Measurements from ENCODE around the gene HES7. TPM values are rescaled to one million over a fixed set of nuclear protein-coding genes. Genes with fewer than 3 reads are reported as not detected.

HES7 gene
- total and polyA plus RNA-seq, 2 donors, result 0.75 TPM; not detected in 1

DNA sequence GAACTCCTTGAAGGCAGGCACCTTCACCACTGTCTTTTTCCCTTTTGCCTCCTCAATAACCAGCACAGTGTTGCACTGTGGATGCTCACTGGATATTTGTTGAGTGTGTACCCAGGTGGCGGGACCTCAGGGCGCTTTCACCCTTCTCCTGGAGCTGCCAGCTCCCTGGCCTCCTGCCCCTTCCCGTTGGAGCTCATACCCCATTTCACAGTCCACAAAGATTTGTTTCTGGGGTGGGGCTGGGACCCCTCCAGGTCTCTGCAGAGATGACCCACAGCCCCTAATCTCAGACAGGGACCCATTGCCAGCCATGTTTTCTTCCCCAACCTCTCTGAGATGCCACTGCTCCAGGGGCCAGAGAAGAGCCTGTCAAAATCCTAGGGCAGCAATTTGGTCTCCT is 48.8 kb downstream of the HES7 start:
- H3K9me3 ChIP-seq (ENCODE audit: control insufficient read depth in 2 of 2, insufficient read depth in 1 of 2, low read length in 1 of 2), result peaks cover 1 to 4% of the 10 kb centered on the region in 2 donors
- 96% methylated on average over 3 of the region's 3 CpGs for WGBS
- DNase-seq (ENCODE audit: low read depth in 6 of 9, low spot score in 9 of 9), result no peak
- H3K36me3 ChIP-seq (ENCODE audit: control insufficient read depth in 2 of 2, insufficient read depth in 2 of 2, low read length in 1 of 2), result no peaks in the 10 kb centered on the region
- H3K4me3 ChIP-seq (ENCODE audit: low read length in 2 of 2), result no peak overlapping the region
- no peak overlapping the region for H3K27ac ChIP-seq (ENCODE audit: low read depth in 1 of 2, low read length in 1 of 2)
- peaks cover 44 to 98% of the 10 kb centered on the region in 2 donors for H3K27me3 ChIP-seq (ENCODE audit: control insufficient read depth in 2 of 2, insufficient read depth in 1 of 2, low read length in 1 of 2)
- peaks cover 13 to 28% of the 10 kb centered on the region in 2 donors for H3K4me1 ChIP-seq (ENCODE audit: control insufficient read depth in 2 of 2, insufficient read depth in 2 of 2, low read length in 2 of 2)

GRCh38 chr17:8074554-8074953 is 49.4 kb downstream of the HES7 start:
- Histone ChIP-seq H3K36me3 (ENCODE audit: control insufficient read depth in 2 of 2, insufficient read depth in 2 of 2, low read length in 1 of 2) (no peaks in the 10 kb centered on the region), H3K4me1 (ENCODE audit: control insufficient read depth in 2 of 2, insufficient read depth in 2 of 2, low read length in 2 of 2) (peaks cover 13 to 24% of the 10 kb centered on the region in 2 donors), H3K4me3 (ENCODE audit: low read length in 2 of 2) (no peak overlapping the region), H3K9me3 (ENCODE audit: control insufficient read depth in 2 of 2, insufficient read depth in 1 of 2, low read length in 1 of 2) (peaks cover 1 to 3% of the 10 kb centered on the region in 2 donors), H3K27ac (ENCODE audit: low read depth in 1 of 2, low read length in 1 of 2) (no peak overlapping the region), H3K27me3 (ENCODE audit: control insufficient read depth in 2 of 2, insufficient read depth in 1 of 2, low read length in 1 of 2) (peaks cover 44 to 95% of the 10 kb centered on the region in 2 donors)
- DNase-seq (ENCODE audit: low read depth in 6 of 9, low spot score in 9 of 9), result no peak
- WGBS, result 79% methylated on average over 7 of the region's 7 CpGs

- Histone ChIP-seq H3K4me3 (ENCODE audit: low read length in 2 of 2) (no peak overlapping the region), H3K4me1 (ENCODE audit: control insufficient read depth in 2 of 2, insufficient read depth in 2 of 2, low read length in 2 of 2) (peaks cover 13 to 18% of the 10 kb centered on the region in 2 donors), H3K36me3 (ENCODE audit: control insufficient read depth in 2 of 2, insufficient read depth in 2 of 2, low read length in 1 of 2) (no peaks in the 10 kb centered on the region), H3K27me3 (ENCODE audit: control insufficient read depth in 2 of 2, insufficient read depth in 1 of 2, low read length in 1 of 2) (peaks cover 46 to 95% of the 10 kb centered on the region in 2 donors), H3K9me3 (ENCODE audit: control insufficient read depth in 2 of 2, insufficient read depth in 1 of 2, low read length in 1 of 2) (peaks cover 1 to 3% of the 10 kb centered on the region in 2 donors), H3K27ac (ENCODE audit: low read depth in 1 of 2, low read length in 1 of 2) (no peak overlapping the region)
- DNase-seq (ENCODE audit: low read depth in 6 of 9, low spot score in 9 of 9), result peak; percentile 29 to 79 (median 52)
- WGBS, result 8% methylated on average over 28 of the region's 28 CpGs
These were observed 50.0 kb downstream of the HES7 start for GRCh38 chr17:8073627-8074484.

DNA sequence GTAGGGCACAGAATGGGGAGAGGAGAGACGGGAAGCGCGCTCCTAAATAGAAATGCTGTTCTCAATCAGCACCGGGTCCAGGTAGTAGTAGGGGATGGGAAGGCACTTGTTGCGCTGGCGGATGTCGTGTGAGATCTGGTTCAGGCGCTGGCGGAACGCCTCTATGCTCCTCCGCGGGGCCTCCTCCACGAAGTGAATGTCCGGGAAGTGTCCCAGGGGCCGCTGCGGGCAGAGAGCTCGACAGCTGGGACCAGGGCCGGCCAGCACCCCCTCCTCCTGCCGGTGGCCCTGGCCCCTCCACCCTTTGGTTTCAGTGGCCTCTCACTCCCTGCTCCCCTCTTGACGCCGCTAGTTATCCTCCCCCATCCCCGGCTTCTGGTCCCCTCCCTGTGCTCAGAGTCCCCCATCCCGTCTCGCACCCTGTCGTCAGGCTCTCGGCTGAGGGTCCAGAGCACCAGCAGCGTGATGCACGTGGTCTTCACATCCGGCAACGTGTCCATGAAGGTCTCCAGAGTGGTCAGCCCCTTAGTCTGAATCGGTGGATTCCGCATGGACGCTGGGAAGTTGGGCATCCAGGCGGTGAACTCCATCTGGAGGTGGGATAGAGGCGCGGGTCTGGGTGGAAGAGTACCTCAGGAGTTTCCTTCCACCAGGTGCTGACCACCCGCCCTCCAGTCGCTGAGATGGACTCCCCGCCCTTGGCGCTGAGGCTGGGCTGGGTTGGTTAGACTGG is 51.0 kb downstream of the HES7 start:
- Histone ChIP-seq H3K27me3 (ENCODE audit: control insufficient read depth in 2 of 2, insufficient read depth in 1 of 2, low read length in 1 of 2) (peaks cover 44 to 93% of the 10 kb centered on the region in 2 donors), H3K4me3 (ENCODE audit: low read length in 2 of 2) (no peak overlapping the region), H3K4me1 (ENCODE audit: control insufficient read depth in 2 of 2, insufficient read depth in 2 of 2, low read length in 2 of 2) (peaks cover 13 to 18% of the 10 kb centered on the region in 2 donors), H3K9me3 (ENCODE audit: control insufficient read depth in 2 of 2, insufficient read depth in 1 of 2, low read length in 1 of 2) (peaks cover 1 to 3% of the 10 kb centered on the region in 2 donors), H3K36me3 (ENCODE audit: control insufficient read depth in 2 of 2, insufficient read depth in 2 of 2, low read length in 1 of 2) (no peaks in the 10 kb centered on the region), H3K27ac (ENCODE audit: low read depth in 1 of 2, low read length in 1 of 2) (no peak overlapping the region)
- WGBS, result 6% methylated on average over 40 of the region's 40 CpGs
- peak in 1 of 9 donors; percentile 37 for DNase-seq (ENCODE audit: low read depth in 6 of 9, low spot score in 9 of 9)

GRCh38 chr17:8072341-8072728 is 51.6 kb downstream of the HES7 start:
- H3K36me3 ChIP-seq (ENCODE audit: control insufficient read depth in 2 of 2, insufficient read depth in 2 of 2, low read length in 1 of 2), result no peaks in the 10 kb centered on the region
- H3K4me1 ChIP-seq (ENCODE audit: control insufficient read depth in 2 of 2, insufficient read depth in 2 of 2, low read length in 2 of 2), result peaks cover 13 to 18% of the 10 kb centered on the region in 2 donors
- H3K27ac ChIP-seq (ENCODE audit: low read depth in 1 of 2, low read length in 1 of 2), result no peak overlapping the region
- H3K27me3 ChIP-seq (ENCODE audit: control insufficient read depth in 2 of 2, insufficient read depth in 1 of 2, low read length in 1 of 2), result peaks cover 44 to 93% of the 10 kb centered on the region in 2 donors
- peak overlapping the region in 1 of 2 donors; percentile 6 for H3K4me3 ChIP-seq (ENCODE audit: low read length in 2 of 2)
- DNase-seq (ENCODE audit: low read depth in 6 of 9, low spot score in 9 of 9), result no peak
- peaks cover 1 to 3% of the 10 kb centered on the region in 2 donors for H3K9me3 ChIP-seq (ENCODE audit: control insufficient read depth in 2 of 2, insufficient read depth in 1 of 2, low read length in 1 of 2)
- 7% methylated on average over 28 of the region's 28 CpGs for WGBS

- peaks cover 44 to 93% of the 10 kb centered on the region in 2 donors for H3K27me3 ChIP-seq (ENCODE audit: control insufficient read depth in 2 of 2, insufficient read depth in 1 of 2, low read length in 1 of 2)
- H3K9me3 ChIP-seq (ENCODE audit: control insufficient read depth in 2 of 2, insufficient read depth in 1 of 2, low read length in 1 of 2), result peaks cover 1 to 3% of the 10 kb centered on the region in 2 donors
- H3K36me3 ChIP-seq (ENCODE audit: control insufficient read depth in 2 of 2, insufficient read depth in 2 of 2, low read length in 1 of 2), result no peaks in the 10 kb centered on the region
- peaks cover 13 to 18% of the 10 kb centered on the region in 2 donors for H3K4me1 ChIP-seq (ENCODE audit: control insufficient read depth in 2 of 2, insufficient read depth in 2 of 2, low read length in 2 of 2)
- DNase-seq (ENCODE audit: low read depth in 6 of 9, low spot score in 9 of 9), result no peak
- no peak overlapping the region for H3K27ac ChIP-seq (ENCODE audit: low read depth in 1 of 2, low read length in 1 of 2)
- 91% methylated on average over 12 of the region's 12 CpGs for whole genome bisulfite sequencing
- no peak overlapping the region for H3K4me3 ChIP-seq (ENCODE audit: low read length in 2 of 2)
These were observed 52.4 kb downstream of the HES7 start for GRCh38 chr17:8071496-8071895.

Other genes with a start within 250 kb of the HES7 start
- 69.5 TPM for gene CHD3, start 235.3 kb downstream of the HES7 start, total RNA-seq
- 119 TPM for gene CHD3, start 235.3 kb downstream of the HES7 start, polyA plus RNA-seq
- 2.7 TPM for gene RNF227, start 207.8 kb downstream of the HES7 start, total RNA-seq
- gene RNF227, start 207.8 kb downstream of the HES7 start, polyA plus RNA-seq, result 5.8 TPM
- 1.2 TPM for gene KCNAB3, start 194.2 kb downstream of the HES7 start, total RNA-seq
- gene KCNAB3, start 194.2 kb downstream of the HES7 start, polyA plus RNA-seq, result 8.9 TPM
- gene TRAPPC1, start 192.2 kb downstream of the HES7 start, total RNA-seq, result 29.0 TPM
- gene TRAPPC1, start 192.2 kb downstream of the HES7 start, polyA plus RNA-seq, result 137 TPM
- 18.9 TPM for gene CNTROB, start 191.9 kb downstream of the HES7 start, total RNA-seq
- gene CNTROB, start 191.9 kb downstream of the HES7 start, polyA plus RNA-seq, result 39.0 TPM
- 0.05 TPM for gene GUCY2D, start 121.5 kb downstream of the HES7 start, total RNA-seq
- 0.02 TPM for gene GUCY2D, start 121.5 kb downstream of the HES7 start, polyA plus RNA-seq
- 0.24 TPM for gene ALOX15B, start 85.0 kb downstream of the HES7 start, total RNA-seq
- 5.1 TPM for gene ALOX15B, start 85.0 kb downstream of the HES7 start, polyA plus RNA-seq
- 0.42 TPM for gene ALOX12B, start 36.4 kb downstream of the HES7 start, total RNA-seq
- 5.0 TPM for gene ALOX12B, start 36.4 kb downstream of the HES7 start, polyA plus RNA-seq
- not detected for gene ALOXE3, start 5.6 kb downstream of the HES7 start, total RNA-seq
- 1.2 TPM for gene ALOXE3, start 5.6 kb downstream of the HES7 start, polyA plus RNA-seq
- 4.2 TPM for gene PER1, start 28.3 kb upstream of the HES7 start, total RNA-seq
- 71.9 TPM for gene PER1, start 28.3 kb upstream of the HES7 start, polyA plus RNA-seq
- gene VAMP2, start 38.8 kb upstream of the HES7 start, total RNA-seq, result 7.4 TPM
- 73.9 TPM for gene VAMP2, start 38.8 kb upstream of the HES7 start, polyA plus RNA-seq
- 71.6 TPM for gene TMEM107, start 52.3 kb upstream of the HES7 start, total RNA-seq
- gene TMEM107, start 52.3 kb upstream of the HES7 start, polyA plus RNA-seq, result 21.3 TPM
- 8.5 TPM for gene BORCS6, start 66.1 kb upstream of the HES7 start, total RNA-seq
- gene BORCS6, start 66.1 kb upstream of the HES7 start, polyA plus RNA-seq, result 11.4 TPM
- gene AURKB, start 86.5 kb upstream of the HES7 start, total RNA-seq, result 58.8 TPM
- gene AURKB, start 86.5 kb upstream of the HES7 start, polyA plus RNA-seq, result 11.3 TPM
- gene CTC1, start 124.0 kb upstream of the HES7 start, total RNA-seq, result 12.0 TPM
- 55.8 TPM for gene CTC1, start 124.0 kb upstream of the HES7 start, polyA plus RNA-seq
- gene PFAS, start 125.2 kb upstream of the HES7 start, total RNA-seq, result 19.6 TPM
- 12.8 TPM for gene PFAS, start 125.2 kb upstream of the HES7 start, polyA plus RNA-seq
- 29.0 TPM for gene RANGRF, start 164.6 kb upstream of the HES7 start, total RNA-seq
- 51.3 TPM for gene RANGRF, start 164.6 kb upstream of the HES7 start, polyA plus RNA-seq
- 0.90 TPM for gene SLC25A35, start 171.3 kb upstream of the HES7 start, total RNA-seq
- gene SLC25A35, start 171.3 kb upstream of the HES7 start, polyA plus RNA-seq, result 8.5 TPM
- gene ARHGEF15, start 186.1 kb upstream of the HES7 start, total RNA-seq, result 0.71 TPM
- 6.1 TPM for gene ARHGEF15, start 186.1 kb upstream of the HES7 start, polyA plus RNA-seq
- not detected for gene ODF4, start 215.7 kb upstream of the HES7 start, total RNA-seq
- gene ODF4, start 215.7 kb upstream of the HES7 start, polyA plus RNA-seq, result 0.05 TPM